Kidney capillary endothelial cell (primary cell): ENCODE measurements around the gene TTC24.
"Not testable (repeated sequence)": the region's sequence is repeated elsewhere in the genome, so short reads cannot be mapped to it uniquely, and the experiment has no call there.

Experiments used
- DNase-seq: peaks from one replicate; pipeline ENCODE4 v3.0.0-alpha.2; 2018; ENCODE audit warnings: low spot score

TTC24 gene

DNA sequence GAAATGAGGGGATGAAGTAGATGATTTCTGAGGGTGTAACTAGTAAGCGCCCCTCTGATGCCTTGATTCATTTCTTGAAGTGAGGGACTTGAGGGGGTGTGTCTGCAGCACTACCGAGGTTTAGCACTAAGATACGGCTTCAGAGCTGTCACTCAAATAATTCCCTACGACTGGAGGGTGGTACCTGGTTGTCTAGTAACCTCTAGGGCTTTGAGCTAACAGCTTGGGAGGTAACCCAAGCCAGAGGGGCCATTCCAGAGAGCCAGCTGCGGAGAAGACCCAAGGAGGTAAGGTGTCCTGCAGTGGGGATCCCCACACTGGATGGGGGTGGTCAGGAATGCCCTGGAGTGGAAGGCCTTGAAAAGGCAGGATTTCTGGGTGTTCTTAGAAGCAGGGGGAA is at the start of gene TTC24:
Gene TTC24, plus strand, starts transcription at position 252 of the 400 bp plus-strand sequence. CDS start 1,642 bp downstream, outside the sequence.
- no peak for DNase-seq

DNA sequence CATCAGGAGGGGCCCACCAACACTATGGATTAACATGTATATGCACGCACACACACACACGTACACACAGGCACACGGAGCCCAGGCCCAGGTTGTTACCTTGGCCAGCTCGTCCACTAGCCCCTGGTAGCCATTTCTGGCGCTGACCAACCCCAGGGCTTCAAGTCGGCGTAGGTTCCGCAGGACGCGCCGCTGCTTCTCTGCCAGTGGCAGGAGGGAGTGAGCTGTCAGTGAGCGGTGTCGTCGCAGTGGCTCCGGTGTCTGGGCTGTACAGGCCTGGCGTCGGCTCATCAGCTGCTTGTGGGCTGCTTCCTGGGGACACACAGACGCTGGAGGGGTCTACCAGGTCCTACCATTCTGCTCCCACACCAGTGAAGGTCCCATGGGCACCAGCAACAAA is 49.5 kb upstream of the TTC24 start:
- no peak for DNase-seq

GRCh38 chr1:156532374-156532773 is 47.1 kb upstream of the TTC24 start:
- DNase-seq: no peak

- DNase-seq: no peak
Measured at GRCh38 chr1:156533568-156534220, 45.8 kb upstream of the TTC24 start.

DNA sequence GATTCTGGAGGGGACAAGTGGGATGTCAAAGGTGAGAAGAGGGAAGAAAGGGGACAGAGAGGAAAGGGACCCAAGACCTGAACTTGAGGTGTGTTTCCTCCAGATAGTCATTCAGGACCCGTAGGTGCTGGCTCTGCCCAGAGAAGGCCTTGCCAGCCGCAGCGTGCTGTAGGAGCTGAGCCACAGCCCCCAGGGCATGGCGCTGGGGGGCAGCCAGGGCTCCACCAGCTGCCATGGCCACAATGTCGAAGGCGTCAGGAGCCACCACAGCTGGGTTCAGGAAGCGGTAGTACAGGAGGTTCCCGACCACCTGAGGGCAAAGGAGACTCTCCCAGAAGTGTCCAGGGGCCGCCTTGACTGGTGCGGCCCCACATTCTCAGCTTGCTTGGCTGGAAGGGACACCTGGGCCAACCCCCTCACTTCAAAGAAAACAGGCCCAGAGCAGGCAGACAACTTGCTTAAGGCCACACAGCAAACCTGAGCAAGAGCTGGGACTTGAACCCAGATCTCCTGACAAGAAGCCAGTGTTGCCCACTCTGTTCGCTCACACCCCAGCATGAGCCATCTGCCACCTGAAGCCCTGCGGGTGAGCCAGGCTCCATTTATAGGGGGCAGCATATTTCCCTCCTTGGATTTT is 45.0 kb upstream of the TTC24 start:
- DNase-seq: no peak

- no peak for DNase-seq
Measured at GRCh38 chr1:156537027-156537426, 42.5 kb upstream of the TTC24 start.

DNA sequence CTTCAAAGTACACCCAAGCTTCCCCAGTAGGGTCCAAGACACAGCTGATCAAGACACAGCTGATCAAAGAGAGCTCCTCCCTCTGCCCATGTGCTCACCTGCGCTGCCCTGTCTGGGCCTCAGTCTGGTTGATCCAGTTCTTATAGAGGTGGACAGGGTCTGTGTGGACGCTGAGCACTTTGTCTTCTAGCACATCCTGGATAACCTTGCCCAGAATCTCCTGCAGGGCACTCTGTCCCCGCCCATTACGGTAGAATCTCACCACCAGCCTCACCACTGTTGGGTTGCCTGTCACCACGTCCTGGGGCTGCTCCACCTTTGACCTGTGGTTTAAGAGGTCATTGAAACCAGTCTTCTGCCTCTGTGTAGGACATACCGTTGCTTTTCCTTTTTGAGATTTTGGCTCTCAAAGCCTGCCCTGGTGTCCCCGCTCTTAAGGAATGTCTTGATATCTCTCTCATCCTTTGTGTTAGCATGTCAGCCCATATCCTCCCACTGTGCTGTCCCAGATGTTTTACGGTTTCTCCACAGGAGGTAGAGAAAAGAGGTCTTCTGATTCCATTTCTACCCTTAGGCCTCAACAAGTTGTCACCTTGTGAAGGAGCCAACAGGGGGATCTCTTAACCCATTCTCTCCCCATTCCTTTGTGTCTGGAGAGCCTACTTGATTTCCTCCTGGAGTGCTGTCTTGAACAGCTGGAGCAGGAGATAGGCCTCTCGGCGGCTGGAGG is 40.6 kb upstream of the TTC24 start:
- DNase-seq: no peak

GRCh38 chr1:156539818-156540355 is 39.6 kb upstream of the TTC24 start:
- no peak for DNase-seq

DNA sequence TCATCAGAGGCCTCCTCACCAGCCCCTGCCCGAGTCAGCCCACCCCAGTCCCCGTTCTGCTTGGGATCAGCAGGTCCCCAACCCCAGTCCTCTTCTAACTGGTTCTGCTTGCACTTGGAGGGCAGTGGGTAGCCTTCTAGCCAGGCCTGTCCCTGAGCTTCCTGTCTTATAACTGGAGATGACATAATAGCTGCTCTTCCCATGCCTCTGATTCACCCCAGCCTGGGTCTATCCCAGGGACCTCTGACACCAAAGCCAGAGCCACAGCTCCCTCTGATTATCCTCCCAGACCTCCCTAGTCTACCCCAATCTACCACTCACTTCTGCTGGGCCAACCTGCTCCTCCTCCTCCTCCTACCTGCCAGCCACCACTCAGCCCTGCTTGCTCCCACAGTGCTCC is 38.6 kb upstream of the TTC24 start:
- DNase-seq: no peak

DNA sequence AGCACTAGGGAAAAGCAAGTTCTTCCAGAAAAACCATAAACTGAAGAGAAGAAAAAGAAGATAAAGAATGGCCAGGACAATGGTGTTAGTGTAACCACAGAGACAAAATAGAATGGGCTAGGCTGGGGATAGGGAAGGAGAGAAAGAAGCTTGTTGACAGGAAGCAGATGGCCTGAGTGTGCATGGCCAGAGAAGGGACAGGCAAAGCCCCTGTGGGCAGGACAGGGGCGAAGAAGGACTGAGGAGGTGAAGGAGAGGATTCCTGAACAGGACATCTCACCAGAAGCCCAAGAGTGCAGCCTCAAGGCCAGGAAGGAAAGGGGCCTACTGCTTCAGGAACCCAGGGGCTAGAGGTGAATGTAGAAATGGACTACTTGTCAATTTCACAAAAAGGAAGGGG is 36.5 kb upstream of the TTC24 start:
- DNase-seq: no peak

DNA sequence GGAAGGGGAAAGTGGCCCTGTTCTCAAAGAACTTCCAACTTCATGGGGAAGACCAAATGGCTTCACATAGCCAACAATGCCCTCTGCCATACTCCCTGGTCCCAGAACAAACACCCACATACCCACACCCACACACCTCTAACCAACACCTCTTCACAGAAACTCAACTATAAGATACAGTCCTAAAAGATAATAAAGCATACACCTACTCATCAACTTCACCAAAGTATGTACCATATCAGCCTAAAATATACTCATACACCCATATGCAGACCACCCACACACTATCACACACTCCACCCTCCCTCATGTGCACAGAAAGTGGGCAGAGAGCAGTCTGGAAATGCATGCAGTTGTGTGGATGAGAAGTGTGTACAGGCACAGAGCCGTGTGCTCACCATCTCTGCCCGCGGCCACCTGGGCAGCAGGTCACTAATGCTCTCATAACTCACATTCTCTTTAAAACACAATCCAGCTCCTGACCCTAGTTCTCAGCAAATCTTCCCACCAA is 34.9 kb upstream of the TTC24 start:
- no peak for DNase-seq

- DNase-seq: no peak
Measured at GRCh38 chr1:156546267-156546666, 33.3 kb upstream of the TTC24 start.

- DNase-seq: no peak
Measured at GRCh38 chr1:156547434-156547833, 32.1 kb upstream of the TTC24 start.

DNA sequence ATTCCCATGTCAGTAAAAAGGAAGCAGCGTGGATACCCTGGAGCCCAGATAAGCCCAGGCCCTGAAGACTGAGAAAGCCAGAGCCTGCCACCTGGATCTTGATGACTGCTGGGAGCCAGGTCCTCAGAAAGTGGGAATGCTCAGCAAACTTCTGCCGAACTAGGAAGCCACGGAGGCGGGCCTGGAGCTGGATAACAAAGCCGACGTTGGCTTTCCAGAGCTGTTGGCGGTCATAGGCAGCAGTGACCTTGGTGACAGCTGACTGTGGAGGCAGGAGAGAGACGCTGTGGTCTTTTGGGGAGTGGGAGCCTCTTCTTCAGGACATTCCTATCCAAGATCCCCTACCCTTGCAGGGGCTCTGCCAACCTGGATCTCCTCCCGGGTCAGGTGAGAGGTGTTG is 31.5 kb upstream of the TTC24 start:
- no peak for DNase-seq

GRCh38 chr1:156549390-156549789 is 30.1 kb upstream of the TTC24 start:
- no peak for DNase-seq

- no peak for DNase-seq
Measured at GRCh38 chr1:156549831-156550230, 29.7 kb upstream of the TTC24 start.

DNA sequence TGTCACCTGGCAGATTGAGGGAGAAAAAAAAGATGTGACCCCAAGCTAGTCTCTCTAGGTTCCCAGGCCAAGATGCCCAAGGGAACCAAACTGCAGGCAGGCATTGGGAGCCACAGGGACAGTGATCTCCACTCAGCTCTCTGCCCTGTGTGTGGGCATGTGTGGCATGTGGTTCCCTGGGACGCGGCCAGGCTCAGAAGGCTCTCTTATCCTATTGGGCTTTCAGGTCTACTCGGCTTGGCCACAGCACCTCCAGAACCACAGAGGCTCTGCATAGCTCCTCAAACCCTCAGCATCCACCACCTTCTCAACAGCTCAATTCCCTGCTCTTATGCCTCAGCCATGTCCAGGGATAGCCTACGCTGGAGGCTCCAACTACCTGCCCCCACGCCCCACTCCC is 29.2 kb upstream of the TTC24 start:
- DNase-seq: no peak

DNA sequence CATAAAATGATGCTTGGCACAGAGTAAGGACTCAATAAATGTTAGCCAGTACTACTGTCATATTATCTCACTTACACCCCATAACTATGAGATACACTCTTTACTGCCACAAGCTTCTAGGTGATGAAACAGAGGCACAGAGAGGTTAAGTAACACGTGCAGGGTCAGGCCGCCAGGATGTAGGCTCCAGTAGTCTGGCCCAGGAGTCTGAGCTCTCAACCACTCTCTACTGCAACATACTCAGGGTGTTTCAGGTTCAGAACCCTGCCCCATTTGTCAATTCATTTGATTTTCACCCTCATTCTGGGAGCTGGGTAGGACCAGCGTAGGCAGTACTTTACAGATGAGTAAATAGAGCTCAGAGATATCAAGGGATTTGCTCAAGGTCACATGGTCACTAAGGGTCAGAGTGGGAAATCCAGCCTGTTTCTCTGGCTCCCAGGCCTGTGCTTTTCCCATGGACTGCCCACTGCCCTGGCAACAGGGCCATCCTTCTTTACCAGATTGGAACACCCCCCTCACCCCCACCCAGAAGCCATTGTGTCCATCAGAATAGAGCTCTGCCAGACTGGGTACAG is 28.4 kb upstream of the TTC24 start:
- DNase-seq: no peak

DNA sequence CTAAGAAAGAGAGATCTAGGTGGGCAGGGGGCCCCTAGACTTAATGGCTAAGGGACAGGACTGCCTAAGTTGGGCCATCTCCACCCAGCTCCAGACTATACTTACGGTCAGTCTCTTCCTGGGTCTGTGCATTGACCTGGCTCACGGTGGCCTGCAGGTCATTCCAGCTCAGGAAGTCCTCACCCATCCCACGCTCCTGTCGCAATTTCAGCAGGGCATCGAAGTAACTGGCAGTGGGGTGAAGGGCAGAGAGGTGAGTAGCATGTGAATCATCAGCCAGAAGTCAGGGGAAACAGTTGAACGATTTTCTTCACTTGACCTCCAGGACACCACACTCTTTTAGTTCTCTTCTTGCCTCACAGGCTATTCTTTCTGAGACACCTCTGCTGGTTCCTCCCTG is 27.7 kb upstream of the TTC24 start:
- DNase-seq: no peak

GRCh38 chr1:156552518-156552917 is 27.0 kb upstream of the TTC24 start:
- no peak for DNase-seq

GRCh38 chr1:156552937-156553336 is 26.6 kb upstream of the TTC24 start:
- DNase-seq: not testable (repeated sequence)

DNA sequence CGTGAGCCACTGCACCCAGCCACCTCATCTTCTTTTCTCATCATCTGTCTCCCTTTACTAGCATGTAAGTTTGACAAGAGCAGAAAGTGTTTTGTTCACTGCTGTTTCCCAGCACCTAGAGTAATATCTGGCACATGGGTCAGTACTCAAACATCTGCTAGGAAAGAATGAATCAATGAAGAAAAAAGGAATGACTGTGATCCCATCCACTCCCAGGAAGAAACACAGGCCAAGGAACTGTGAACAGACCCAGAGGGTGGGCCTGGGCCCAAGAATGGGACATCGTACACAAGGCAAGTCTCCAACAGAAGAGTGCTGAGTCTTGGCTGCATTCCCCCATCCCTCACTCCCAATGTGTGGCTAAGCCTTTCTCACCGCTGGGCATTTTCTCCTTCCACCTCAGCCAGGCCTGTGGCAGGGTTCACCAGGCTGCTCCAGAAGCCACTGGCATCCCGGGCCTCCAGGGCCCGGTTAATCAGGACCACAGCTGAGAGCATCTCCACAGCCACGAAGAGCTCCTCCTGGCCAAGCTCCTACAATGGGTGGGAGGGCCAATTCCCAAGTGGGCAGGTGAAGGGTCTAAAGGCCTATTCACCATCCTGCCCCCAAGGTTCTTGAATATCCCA is 25.6 kb upstream of the TTC24 start:
- DNase-seq: no peak
